HG02885 (cell line): ENCODE measurements around the gene SDR39U1.

Experiments used
- ATAC-seq: cut with Tn5 transposase; IDR thresholded peaks from one replicate; pipeline ENCODE4 v1.9.1; 2021; ENCODE audit warnings: mild to moderate bottlenecking; ENCODE audit not compliant: unreplicated experiment, poor library complexity

The SDR39U1 gene

DNA sequence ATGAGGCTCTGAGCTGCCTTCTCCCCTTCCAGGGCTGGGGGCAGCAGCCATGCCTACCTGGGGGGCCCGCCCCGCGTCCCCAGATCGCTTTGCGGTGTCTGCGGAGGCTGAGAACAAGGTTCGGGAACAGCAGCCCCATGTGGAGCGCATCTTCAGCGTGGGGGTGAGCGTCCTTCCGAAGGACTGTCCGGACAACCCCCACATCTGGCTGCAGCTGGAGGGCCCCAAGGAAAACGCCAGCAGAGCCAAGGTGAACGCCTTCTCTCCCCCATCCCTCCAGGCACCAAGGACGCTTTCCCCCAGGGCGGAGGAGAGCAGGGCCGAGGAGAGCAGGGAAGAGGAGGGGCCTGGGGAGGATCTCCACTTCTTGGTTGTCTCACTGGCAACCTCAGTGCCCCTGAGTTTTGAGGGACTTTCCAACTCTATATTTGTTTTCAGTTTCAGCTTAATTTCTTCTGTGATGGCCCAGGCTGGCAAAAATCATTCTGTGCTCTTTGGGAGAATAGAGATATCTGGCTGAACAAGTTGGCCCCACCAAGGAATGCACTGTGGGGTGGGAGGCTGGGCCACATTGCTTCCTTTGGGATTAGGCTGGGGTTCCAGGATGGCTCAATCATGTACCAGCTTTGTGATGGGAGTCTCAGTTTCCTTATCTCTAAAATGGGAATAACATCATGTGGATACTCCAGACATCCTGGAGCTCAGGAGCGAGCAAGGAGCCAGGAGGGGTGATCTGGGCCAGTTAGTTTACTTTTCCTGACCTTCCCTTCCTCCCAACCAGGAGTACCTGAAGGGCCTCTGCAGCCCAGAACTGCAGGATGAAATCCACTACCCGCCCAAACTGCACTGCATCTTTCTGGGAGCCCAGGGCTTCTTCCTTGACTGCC is 11.7 kb downstream of the SDR39U1 start:
- ATAC-seq, result peak; percentile 30

DNA sequence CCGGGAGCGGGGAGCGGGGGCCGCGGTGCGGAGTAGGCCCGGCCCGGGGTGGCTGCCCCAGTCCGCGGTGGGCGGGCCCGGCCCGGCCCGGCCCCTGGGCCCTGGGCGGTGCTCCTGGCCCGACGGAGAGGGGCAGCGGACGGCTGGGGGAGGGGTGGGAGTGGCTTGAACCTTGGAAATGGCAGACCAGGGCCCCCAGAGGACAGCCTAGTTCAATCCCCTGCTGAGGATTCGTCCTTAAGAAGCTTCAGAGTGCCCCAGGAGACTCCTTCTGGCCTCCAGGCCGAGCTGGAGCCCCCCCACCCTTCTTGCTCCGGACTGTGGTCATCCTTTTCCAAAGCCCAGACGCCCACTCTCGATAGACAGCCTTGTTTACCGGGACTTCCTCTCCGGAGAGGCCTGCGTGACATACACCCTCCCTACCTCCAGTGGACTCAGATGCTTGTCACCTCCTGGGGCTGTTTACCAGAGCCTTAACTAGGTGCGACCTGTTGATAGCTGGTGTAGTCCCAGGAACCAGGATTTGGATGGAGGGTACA is 12.4 kb downstream of the SDR39U1 start:
- ATAC-seq, result peak; percentile 67

DNA sequence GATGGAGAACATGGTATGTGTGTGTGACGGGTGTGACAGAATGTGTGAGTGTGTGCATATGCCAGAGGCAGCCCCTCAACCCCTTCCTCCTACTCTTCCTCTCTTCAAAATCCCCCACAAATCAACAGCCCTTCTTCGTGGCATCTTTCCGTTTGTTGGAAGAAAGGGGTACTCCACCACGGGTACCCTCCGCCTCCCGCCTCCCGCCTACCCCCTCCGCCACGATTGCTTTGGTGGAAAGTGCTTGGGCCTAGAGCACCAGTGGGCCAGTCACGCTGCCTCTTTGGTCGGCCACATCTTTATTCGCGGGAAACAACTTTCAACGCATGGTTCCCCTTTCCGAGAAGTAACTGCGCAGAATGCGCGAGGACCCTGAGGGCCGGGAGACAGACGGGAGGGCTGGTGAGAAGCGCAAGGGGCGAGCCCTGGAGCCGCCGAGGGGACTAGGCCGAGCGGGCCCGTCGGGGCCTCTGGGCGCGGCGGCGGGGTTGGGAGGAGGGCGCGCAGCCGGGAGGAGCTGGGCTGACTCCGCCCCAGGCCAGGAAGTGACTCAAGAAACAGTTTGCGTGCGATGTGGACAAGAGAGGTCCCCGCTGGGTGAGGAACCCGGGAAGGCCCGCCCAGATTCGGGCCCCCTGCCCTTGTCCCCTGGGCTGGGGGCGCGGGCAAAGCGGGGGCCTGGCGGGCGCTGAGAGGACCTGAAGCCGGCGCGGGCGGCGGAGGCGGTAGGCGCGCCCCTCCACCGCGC is 13.0 kb downstream of the SDR39U1 start, which contains the start of the genes CBLN3 and KHNYN:
Gene CBLN3 (minus strand): TSS at position 274 of the 748 bp plus-strand sequence. CDS start 614 bp downstream, outside the sequence.
Gene KHNYN (plus strand): TSS at position 560 of the 748 bp plus-strand sequence. CDS start 777 bp downstream, outside the sequence.
- ATAC-seq, result peak; percentile 87

DNA sequence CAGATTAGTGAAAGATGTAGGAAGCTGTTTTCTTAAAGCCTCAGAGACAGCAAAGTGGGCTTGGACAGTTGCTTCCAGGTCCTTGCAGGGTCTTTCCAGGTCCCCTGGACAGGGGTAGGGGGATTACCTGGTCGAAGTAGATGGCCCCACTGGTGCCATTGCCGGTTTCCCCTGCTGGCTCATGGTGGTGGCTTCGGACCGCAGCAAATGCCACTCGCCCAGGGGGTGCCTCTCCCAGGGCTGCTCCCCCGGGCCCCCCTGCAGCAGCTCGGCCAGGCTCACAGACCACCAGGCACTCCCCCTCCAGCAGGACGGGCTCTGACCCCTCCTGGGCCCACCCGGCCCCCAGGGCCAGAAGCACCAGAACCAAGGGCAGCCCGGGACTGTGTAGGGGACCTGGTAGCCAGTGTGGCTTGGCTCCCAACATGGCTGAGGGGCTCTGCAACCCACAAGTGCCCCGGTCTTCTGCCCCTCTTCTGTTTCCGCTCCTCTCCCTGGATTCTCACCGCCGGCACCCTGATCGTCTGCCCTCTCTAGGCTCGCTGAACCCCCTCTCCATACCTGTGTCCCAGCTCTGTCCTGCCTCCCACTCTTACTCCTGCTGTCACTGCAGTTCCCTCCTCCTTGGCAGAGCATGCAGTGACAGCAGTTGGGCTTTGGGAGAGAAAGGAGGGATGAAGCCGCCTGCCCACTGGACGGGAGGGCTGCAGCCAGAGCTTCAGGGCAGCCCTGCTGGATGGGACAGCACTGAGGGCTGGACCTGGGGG is 13.8 kb downstream of the SDR39U1 start:
- no peak for ATAC-seq

DNA sequence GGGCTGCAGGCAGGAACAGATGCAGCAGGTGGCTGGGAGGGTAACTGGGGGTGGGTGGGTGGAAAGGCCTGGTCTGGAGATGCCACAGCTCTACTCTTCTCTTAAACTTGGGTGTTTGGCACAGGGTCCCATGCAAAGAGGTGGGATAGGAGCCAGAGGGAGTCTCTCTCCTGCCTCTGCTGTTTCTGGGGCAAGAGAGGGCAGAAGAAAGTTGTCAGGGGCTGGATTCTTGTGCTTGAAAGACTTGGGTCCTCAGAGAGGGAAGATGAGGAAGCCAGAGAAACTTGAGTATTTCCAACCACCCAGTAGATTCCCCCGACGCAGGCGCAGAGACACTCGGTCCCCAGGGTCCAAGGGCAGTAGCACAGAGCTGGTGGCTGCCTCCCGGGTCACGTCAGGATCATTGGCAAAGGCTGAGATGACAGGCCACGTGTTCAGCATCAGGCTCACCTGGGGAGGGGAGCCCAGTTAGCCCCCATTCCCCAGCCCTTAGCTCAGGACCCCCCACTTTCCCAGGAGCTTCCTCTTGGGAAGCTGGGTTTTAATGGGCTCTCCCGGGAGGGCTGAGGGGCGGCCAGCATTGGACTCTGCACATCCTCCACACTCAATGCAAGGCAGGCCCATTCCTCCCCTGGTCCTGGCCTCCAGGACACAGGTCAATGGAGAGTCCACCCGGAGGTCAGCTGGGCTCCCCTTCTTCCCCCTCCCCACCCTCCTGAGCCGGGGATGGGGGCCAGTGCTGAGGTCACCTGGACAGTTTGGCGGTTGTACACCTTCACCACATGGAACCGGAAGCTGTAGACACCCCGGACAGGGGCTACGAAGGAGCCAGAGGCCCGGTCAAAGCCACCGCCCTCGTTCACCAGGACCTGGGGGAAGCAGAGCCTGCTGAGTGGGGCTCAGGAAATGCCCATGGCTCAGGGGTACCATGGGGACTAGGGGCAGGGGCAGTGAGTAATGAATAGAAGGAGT is 14.8 kb downstream of the SDR39U1 start:
- no peak for ATAC-seq

DNA sequence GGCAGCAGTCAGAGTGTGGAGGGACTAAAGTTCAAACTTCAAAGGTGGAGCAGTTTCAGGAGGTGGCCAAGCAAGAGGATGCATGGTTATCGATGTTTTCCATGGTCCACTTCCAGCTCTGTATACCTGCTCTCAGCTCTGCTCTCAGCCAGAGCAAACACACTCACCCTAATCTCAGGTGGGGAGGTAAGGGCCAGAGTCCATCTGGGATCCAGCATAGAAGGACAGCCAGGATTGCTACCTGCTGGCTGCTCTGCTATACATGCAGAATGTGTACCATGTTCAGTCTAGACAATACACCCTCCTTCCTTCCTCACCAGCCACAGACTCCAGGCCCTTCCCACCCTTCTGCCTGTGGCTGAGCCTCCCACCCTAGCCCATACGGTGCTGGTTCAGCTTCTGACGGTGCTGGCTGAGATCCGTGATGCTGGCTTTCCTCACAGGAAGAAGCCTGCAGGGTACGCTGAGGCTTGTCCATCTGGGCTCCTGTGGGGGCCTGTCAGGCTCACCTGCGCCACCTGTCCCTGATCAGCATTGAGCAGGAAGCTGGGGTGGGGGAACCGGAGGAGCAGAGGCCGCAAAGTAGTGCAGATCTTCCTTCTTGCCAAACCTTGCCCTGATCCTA is 15.6 kb downstream of the SDR39U1 start:
- no peak for ATAC-seq

DNA sequence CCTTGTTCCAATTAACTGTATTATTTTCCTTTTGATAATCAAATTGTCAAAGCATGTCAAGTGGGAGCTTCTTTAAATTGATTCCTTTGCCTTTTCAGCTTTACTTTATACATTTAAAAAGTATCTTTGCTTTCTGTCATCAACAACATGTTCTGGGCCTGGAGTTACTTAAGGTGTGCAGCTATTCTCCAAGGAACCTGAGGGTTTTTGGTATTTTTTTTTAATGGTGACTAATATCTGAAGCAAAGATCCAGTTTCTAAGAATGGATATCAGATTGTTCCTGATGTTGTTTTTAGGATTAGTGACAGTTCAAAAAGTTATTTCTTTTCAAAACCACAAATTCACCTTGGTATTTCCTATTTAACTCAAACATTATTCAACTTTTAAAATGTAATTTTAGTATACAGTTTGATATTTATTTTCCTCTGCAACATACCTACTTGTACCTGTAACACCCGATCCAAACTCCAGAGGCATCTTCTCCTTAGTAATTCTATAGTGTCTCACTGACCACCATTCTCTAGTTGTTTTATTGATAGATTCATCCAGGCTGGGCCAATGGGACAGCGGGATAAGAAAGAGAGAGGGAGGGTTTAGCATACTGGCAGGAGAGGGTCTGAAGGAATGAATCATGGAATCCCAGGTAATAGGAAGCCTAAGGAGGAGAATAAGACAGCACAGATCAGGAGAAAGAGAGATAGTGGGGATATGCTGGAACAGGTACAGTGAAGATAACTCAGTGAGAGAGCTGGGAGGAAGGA is 16.2 kb downstream of the SDR39U1 start:
- no peak for ATAC-seq

DNA sequence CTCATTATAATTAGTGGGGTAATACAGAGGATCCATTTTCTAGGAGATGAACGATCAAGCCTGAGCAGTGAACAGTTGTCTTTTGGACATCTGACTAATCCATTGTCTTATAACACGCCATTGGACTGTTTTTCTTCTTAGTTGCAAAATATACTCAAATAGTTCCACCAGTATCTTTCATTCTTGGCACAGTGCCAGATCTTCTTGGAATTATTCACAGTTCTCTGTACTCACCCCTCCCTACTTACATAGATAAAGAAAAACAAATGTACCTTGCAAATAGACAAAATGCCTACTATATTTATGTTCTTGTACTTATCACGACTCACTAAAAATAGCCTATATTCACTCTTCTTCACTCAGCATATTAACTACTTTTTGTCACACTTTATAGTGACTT is 16.9 kb downstream of the SDR39U1 start:
- ATAC-seq, result no peak

DNA sequence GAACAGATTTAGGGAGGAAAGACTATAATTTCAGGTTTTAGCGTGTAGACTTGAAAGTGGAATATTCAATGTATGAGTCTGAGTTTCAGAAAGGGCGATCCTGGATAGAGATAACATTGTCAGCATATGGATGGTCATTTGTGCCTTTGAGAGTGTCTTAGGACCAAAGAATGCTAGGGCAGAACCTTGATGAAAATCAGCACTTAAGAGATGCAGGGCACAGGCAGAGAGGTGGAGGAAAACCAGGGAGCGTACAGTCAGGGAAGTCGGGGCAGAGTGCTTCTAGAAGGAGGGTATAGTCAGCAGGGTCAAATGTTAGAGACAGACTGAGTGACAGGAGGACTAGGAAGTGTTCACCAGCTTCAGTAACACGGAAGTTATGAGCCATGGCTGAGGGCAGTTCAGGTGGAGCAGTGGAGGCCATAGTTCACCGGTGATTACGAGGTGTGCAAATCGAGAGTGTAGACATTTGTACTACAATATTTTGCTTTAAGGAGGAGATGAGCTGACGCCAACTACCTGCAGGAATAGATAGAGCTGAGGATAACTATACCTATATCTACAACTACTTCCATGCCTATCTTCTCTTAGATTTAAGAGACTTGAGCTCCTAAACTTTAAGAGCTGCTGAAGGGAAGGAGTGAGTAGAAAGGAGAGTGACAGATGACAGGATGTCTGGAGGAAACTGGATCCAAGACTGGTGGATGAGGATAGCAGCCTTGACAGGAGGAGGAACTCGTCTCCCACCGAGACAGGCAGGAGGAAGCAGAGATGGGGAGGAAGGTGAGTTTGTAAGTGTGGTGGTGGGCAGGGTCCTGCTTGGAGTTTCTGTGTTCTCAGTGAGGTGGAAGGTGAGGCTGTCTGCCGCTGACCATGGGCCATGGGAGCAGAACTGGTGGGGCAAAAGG is 19.6 kb downstream of the SDR39U1 start:
- ATAC-seq, result no peak

DNA sequence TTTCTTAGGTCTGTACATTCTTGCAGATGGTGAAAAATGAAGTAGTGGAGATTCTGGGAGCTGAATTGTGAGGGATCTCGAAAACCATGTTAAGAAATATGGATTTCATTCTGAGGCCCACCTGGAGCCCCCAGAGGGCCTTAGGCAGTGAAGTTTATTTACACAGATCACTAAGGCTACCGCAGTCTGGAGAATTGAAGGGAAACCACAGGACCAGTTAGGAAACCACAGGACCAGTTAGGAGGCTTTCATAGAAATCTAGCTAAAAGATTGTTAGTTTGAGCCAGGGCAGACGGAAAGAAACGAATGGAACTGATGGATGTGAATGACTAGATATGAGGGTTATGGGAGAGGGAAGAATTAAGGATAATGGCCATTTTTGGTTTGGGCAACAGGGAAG is 20.3 kb downstream of the SDR39U1 start:
- no peak for ATAC-seq

DNA sequence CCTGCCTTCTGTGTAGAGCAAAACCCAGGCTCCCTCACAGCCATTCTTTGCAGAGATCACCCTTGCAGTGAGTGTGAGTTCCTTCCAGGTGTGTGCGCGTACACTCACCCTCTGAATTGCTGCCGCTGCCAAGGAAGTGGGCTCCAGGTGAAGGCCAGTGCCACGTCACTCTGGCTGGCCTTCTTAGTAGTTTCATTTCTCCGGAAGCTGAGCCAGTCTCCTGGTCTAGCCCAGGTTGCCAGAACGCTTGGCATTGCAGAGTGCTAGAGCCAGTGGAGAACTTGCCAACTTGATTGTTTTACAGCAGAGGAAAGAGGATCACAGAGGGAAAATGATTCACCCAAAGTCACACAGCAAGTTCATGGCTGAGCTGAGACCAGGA is 24.1 kb downstream of the SDR39U1 start:
- no peak for ATAC-seq

DNA sequence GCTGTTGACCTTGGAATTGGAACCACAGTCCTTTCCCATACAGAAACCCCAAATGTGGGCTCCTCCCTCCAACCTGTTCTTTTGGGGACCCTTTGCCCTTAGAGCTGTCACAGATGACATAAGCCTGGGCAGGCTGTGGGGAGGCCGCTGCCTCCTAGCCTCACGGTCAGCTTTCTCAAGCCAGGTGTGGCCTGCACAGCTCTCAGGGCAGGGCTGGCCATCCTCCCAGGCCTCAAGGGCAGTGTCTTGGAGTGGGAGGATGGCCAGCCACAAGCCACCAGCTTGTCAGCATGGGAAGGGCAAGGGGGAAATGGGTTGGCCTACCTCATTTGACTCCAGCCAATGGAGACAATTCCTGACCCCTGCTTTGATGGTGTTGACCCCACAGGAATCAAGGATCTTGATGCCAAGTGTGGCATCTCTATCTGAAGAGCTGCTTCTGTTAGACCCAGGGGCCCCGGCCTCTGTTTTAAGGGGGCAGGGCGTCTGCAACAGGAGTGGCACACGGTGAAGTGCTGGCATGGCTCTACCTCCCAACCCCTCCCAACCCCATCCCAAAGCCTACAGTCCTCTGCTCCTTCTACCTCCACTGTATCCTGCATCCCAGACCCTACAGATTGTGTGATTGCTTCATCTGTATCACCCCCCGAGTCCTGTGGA is 24.6 kb downstream of the SDR39U1 start:
- ATAC-seq, result no peak

DNA sequence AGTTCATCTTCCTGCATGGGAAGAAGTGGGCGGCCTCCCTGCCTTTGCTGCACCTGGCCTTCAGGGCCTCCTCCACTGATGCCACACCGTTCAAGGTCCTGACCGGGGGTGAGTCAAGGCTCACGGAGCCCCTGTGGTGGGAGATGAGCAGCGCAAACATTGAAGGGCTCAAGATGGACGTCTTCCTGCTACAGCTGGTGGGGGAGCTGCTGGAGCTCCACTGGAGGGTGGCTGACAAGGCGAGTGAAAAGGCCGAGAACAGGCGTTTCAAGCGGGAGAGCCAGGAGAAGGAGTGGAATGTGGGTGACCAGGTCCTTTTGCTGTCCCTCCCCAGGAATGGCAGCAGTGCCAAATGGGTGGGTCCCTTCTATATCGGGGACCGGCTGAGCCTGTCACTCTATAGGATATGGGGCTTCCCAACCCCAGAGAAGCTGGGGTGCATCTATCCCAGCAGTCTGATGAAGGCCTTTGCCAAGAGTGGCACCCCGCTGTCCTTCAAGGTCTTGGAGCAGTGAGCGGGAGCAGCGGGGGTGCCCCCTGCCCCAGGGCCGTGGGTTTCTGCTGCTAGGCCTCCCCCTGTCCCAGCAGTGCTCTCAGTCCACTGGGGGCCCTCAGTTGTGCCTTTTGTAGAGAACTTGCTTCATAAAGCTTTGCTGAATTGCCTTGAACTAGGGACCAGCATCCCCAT is 25.5 kb downstream of the SDR39U1 start:
- no peak for ATAC-seq

DNA sequence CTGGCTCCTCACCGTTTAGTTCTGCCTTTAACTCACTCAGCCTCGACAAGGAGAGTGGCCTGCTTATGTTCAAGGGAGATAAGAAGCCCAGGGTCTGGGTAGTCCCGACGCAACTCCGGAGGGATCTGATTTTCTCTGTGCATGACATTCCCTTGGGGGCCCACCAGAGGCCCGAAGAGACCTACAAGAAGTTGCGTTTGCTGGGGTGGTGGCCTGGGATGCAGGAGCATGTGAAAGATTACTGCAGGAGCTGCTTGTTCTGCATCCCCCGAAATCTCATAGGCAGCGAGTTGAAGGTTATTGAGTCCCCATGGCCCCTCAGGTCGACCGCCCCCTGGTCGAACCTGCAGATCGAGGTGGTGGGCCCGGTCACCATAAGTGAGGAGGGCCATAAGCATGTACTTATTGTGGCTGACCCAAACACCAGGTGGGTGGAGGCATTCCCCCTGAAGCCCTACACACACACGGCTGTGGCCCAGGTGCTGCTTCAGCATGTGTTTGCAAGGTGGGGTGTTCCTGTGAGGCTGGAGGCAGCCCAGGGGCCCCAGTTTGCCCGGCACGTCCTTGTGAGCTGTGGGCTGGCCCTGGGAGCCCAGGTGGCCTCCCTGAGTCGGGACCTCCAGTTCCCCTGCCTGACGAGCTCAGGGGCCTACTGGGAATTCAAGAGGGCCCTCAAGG is 26.2 kb downstream of the SDR39U1 start:
- no peak for ATAC-seq
